ENCODE data around the gene CTBP2. TPM values are rescaled to one million over a fixed set of nuclear protein-coding genes. Genes with fewer than 3 reads are reported as not detected.

Gene CTBP2
- total and polyA plus RNA-seq, 2 of the 13 experiments (the other 11 are each of a cell fraction or from before 2014, with no cell fraction given): 0.08 TPM; not detected in 1

- Histone ChIP-seq H3K79me2 (ENCODE audit: insufficient read depth, low read length) (peaks cover 70% of the 10 kb centered on the region), H3K27me3 (ENCODE audit: control insufficient read depth in 1 of 2, insufficient read depth in 2 of 2, low read length in 2 of 2) (no peaks in the 10 kb centered on the region; a peak in 1 of 5 replicates), H3K27ac (ENCODE audit: extremely low read length, insufficient read depth, low read length) (no peak overlapping the region), H3K4me3 (replicated peaks in 1 of 3; ENCODE audit: insufficient read depth in 1 of 3, low read depth in 2 of 3, low read length in 3 of 3) (no peak overlapping the region), H3K36me3 (replicated peaks in 1 of 2; ENCODE audit: control insufficient read depth in 1 of 2, insufficient read depth in 2 of 2, low read length in 2 of 2) (peaks cover 1 to 8% of the 10 kb centered on the region in 2 experiments; a peak in 2 of 5 replicates), H2AFZ (ENCODE audit: low read length) (no peak overlapping the region), H4K20me1 (ENCODE audit: insufficient read depth, low read length) (peaks cover 25% of the 10 kb centered on the region), H3K9ac (ENCODE audit: insufficient read depth, low read depth, low read length) (no peak overlapping the region), H3K4me2 (ENCODE audit: low read depth, low read length) (no peak overlapping the region), H3K4me1 (ENCODE audit: insufficient read depth, low read length) (peaks cover 13% of the 10 kb centered on the region), H3K9me3 (ENCODE audit: low read length) (no peaks in the 10 kb centered on the region)
- CTCF ChIA-PET (ENCODE audit: low intra/inter-chr PET ratio, low total read pairs): no interaction called here
- intact Hi-C loops (cut with micrococcal nuclease; ENCODE audit: unreplicated experiment) (no loop called here), in situ Hi-C loops (cut with HindIII; ENCODE audit: extremely low pct_ligation_motif_present, low pct_unique_long_range_greater_than_20kb) (no loop called here)
- BruUV-seq (replicated peaks): no TSS peak
- DNase-seq (ENCODE audit: low spot score): no peak
- ATAC-seq: no peak
- FAIRE-seq: no peak
- no peak for TF ChIP-seq NRL (CRISPR knock-in tag; IDR thresholded peaks at IDR 0.05; ENCODE audit: borderline replicate concordance)
- TF ChIP-seq TCF12 (IDR thresholded peaks at IDR 0.05): no peak
- TF ChIP-seq TCF12 (CRISPR knock-in tag; IDR thresholded peaks at IDR 0.05): no peak
- TF ChIP-seq WIZ (CRISPR knock-in tag; IDR thresholded peaks at IDR 0.05): no peak
- no peak for TF ChIP-seq HNF1A (IDR thresholded peaks at IDR 0.05; ENCODE audit: low read depth)
- TF ChIP-seq HNF1A (CRISPR knock-in tag; IDR thresholded peaks at IDR 0.05; ENCODE audit: borderline replicate concordance): no peak
- no peak for TF ChIP-seq ATF7-NPFF (CRISPR knock-in tag; IDR thresholded peaks at IDR 0.05; ENCODE audit: low read depth)
- TF ChIP-seq HMGXB3 (CRISPR knock-in tag; IDR thresholded peaks at IDR 0.05; ENCODE audit: borderline replicate concordance): no peak
- no peak for TF ChIP-seq ASH2L (IDR thresholded peaks at IDR 0.05; ENCODE audit: insufficient read length, low read depth, low read length)
- TF ChIP-seq ZNF619 (CRISPR knock-in tag; IDR thresholded peaks at IDR 0.05): no peak
- no peak for TF ChIP-seq KDM4B (CRISPR knock-in tag; IDR thresholded peaks at IDR 0.05)
- TF ChIP-seq MIXL1 (CRISPR knock-in tag; IDR thresholded peaks at IDR 0.05): no peak
- TF ChIP-seq ZNF703 (CRISPR knock-in tag; IDR thresholded peaks at IDR 0.05; ENCODE audit: borderline replicate concordance): no peak
- 80% methylated on average over 7 of the region's 7 CpGs for WGBS (ENCODE audit: low lambda C conversion rate)
- POLR2A ChIA-PET: no interaction called here
Measured at GRCh38 chr10:124955243-124955642, 205.1 kb downstream of the CTBP2 start.

Measured in HepG2 (cell line).